ENCODE results near the gene CELSR1.
A peak's percentile ranks its signal among the peaks of the same experiment; 100 is the strongest.
"Not testable (repeated sequence)": the region's sequence is repeated elsewhere in the genome, so short reads cannot be mapped to it uniquely, and the experiment has no call there.

CELSR1 gene

DNA sequence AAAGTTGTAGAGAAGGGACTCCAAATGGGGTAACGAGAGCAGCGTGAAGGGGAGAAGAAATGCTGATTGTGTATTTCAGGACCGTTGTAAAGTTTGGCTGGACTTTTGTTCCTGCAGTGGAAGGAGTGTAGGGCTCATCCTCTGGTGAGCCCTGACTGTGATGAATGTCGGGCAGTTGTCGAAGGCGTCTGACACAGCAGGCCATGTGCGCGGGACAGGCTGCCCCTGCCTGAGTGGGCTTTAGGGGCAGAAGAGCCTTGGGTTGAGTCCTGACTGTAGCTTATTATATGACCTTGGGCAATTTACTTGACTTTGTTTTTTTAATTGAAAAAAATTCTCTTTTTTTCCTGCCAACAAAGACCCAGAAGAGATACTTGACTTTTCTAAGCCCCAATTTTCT lies 198.8 kb downstream of the CELSR1 start:
- DNase-seq, result no peak

DNA sequence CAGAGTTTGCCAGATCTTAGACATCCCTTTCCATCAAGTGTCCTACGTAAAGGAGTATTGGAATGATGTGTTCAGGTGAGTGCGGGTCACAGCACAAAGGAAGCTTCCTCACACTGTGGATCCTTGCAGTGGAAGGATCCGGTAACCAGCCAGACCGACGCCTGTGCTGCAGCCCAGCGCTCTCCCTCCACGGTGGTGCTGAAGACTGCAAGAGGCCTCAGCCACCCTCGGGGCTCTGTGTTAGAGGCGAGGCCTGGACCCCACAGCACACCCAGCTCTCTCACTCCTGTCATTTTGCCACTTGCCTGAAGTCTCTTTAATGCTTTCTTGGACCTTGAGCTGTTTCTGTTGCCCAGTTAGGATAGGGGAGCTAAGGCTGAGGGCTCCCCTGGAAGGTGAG lies 199.6 kb downstream of the CELSR1 start:
- no peak for DNase-seq

DNA sequence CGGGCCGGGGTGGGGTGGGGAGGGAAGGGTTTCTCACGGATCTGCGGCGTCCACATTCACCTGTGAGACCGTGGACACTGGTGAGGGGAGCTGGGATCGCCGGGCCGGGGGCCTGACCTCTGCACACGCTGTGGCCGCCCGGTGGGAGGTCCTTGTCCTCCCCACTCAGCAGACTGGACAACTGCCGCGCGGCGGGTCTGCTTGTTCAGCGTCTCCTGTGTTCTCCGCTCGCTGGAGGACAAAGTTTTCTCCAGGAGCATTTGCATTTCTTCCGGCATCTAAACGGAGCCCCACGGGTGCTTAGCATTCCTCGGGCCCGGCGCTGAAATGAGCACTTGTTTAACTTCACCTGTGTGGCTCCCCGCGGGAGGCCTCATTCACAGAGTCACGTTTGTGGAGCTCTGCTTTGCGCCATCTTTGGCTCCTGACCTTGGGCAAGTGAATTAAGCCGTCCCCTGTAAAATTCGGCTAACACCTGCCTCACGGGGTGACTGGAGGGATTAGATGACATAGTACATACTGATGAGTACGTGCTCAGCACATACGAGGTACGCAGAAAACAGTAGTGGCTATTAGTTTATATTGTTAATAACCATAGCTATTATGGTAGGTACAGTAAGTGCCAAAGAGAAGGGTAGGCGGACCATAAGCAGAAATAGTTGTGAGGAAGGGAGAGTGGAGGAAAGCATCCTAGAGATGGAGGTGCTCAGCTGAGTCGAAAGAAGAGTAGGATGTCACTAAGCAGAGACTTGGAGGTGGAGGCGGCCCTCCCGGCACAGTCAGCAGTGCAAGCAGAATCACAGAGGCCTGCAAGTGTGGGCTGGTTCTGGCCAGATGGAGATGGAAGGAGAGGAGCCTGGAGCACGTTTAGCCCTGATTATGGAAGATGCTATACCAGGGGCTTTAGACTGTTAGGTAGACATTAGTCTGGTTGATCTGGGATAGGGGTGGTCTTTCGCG lies 201.0 kb downstream of the CELSR1 start:
- no peak for DNase-seq

DNA sequence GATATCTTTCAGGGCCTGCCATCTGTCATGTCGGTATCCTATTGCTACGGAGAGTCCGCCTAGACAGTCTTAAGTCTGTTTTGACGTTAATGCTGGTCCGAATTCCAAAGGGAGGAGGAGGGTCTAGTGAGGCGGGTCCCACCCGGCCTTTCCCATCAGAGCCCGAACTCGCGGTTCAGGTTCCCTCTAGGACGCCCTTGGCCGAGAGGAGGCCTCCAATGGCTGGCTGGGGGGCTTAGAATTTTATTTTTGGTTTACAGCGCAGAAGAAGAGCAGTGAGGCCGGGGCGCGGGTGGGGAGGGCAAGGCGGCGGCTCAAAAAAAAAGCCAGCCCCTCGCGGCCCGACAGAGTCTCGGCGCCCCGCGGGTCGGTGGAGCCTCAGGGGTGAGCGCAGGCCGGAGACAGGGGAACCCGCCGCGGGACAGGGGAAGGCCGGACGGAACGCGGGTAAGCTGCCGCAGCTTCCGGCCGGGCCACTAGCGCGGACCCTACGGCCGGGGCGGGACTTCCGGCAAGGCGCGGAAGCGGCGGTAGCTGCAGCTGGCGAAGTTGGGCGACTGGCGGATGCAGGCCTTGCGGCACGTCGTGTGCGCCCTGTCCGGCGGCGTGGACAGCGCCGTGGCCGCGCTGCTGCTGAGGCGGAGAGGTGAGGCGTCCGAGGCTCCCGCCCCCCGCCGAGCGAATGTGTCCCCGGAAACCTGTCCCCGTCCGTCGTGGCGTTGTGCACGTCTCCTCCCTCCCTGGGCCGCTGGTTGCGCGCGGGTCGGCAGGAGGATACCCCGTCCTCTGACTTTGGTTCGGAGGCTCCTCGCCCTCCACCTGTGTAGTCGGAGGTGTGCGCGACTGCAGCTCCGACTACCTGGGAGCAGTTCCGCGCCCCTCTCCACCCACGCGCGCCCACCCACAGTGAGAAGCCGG lies 202.0 kb downstream of the CELSR1 start, which contains the start of gene TRMU:
TRMU (plus strand) TSS at position 514 of the 918 bp plus-strand sequence; CDS start at position 565, 51 bp downstream.
- DNase-seq, result peak; percentile 40

DNA sequence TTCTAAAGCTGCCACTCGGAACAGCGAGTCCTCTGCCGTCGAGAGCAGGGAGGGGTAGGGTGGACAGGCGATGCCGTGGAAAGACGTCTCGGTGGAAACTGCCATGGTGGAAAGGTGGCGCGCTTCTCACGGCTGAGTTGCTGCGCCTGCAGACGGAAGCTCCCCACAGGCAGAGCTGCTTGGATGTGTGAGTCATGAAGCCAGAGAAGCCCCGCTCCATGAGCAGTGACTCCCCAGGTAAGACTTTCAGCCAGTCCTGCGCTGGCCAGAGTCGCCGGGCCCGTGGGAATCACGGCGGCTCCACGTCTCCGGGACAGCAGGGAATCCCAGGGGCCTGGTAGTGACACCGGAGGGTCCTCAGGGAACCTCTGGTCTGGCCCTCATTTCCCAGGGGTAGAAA lies 205.9 kb downstream of the CELSR1 start:
- no peak for DNase-seq

DNA sequence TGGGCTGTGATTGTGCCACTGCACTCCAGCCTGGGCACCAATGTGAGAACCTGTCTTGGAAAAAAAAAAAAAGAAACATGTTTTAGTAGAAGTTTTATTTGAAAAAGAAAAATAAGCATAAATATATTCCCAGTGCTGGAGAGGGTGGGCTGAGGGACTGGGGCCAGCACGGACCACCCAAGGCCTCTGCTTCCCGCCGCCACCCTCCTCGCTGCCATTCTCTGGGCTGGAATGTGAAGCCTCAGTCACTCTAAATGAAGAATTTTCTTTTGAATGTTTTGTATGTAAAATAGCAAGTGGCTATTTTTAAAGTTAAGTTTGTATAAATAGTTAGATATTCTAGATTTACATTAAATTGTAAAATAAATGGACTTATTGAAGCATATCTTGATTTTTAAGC lies 207.0 kb downstream of the CELSR1 start:
- no peak for DNase-seq

DNA sequence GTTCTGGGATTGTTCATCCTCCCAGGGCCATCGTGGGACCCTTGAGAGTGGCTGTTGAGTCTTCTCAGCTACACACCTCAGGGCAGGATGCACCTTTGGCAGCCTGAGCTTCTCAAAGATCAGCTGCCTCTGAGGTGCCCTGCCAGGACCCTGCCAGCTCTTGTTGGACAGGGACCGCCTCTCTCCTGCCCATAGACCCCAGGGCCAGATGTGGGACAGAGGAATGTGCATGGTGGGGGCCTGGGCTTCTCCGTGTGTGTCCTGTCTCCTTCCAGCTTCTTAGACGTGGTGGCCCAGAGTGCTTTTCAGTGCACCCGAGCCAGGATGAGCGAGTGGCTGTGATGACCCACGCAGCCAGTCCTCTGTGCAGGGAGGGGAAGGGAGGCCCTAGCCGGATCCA lies 207.8 kb downstream of the CELSR1 start:
- no peak for DNase-seq

DNA sequence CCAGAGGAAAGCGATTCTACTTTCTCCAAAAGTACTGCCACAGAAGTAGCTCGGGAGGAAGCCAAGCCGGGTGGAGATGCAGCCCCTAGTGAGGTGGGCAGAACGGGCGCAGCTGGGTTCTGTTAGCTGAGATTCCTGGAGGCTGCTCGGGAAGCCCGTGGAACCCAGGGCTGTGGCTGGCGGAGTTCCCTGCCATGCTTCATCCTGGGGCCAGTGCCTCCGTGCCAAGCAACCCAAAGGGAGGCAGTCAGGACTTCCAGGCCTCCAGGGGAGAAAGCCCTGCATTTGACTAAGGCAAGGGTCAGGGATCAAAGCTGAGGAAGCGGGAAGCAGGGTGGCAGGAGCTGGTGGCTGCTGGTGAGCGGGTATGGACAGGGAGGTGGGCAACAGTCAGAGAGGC lies 208.6 kb downstream of the CELSR1 start:
- no peak for DNase-seq

DNA sequence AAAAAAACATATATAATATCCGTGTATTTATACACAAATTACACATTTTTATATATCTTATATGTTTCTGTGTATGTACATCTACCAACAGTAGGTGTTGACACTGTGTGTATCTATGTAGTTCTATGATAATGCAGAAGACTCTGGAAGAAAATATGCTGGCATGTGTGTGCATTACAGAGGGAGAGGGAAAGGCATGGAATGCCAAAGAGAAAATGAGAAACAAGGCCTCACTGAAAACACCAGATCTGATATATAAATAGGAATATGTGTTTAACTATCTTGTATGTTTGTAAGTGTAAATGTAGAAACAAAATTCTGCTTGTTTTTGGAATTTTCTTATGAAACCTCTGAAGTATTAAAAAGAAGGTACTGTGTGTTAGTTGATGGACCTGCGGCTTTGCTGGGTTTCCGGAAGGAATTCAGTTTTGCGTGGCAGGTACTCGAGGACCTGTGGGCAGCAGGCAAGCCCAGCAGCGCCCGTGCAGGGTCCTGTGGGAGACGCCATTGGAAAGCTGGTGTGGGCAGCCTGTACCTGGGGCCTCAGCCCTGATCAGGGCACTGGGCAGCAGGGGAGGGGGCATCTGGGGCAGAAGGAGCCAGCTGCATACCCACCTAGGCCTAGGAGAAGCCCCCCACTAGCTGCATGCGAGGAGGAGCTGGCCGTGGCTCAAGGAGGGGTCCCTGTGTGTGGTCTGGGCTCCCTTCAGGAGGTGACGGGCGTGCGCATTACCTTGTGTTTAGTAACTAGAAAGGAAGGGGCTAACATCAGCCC lies 209.5 kb downstream of the CELSR1 start:
- DNase-seq, result no peak

DNA sequence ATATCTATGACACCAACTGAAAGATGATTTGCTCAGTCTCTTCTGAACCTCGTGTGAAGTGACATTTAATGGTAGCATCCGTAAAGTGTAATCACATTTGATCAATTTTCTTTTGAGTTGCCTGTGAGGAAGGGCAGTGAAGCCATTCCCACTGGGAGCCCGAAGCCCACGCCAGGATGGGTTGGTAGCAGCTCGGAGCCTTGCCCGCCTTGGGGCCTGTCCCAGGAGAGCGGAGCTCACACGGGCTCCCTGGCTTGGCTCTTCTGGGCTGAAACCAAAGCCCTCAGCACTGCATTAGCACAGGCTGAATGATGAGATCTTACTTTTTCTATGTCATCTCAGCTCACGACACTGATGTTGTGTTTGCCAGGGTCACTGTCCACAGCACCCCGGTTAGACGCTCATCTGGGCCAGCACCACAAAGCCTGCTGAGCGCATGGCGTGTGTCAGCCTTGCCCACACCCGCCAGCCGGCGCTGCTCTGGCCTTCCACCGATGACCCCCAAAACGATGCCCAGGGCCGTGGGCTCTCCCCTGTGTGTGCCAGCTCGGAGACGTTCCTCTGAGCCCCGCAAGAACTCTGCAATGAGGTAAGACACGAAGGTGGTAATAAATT lies 211.2 kb downstream of the CELSR1 start:
- DNase-seq, result no peak

DNA sequence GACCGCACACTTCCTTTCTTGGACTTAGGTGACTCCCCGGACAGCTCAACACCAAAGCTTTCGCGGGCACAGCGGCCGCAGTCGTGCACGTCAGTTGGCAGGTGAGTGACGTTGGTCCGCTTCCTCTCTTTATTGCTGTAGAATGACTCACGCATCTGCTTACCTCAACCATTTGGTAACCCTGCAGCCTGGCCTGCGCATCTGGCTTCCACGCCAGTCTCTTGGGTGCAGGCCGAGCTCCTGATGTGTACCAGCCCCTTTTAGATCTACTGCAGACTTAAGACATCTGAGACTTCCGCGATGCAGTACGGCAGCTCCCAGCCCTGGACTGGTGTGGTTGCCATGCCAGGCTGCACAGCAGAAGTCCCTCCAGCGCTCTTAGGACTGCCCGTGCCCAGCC lies 214.3 kb downstream of the CELSR1 start:
- DNase-seq, result no peak

DNA sequence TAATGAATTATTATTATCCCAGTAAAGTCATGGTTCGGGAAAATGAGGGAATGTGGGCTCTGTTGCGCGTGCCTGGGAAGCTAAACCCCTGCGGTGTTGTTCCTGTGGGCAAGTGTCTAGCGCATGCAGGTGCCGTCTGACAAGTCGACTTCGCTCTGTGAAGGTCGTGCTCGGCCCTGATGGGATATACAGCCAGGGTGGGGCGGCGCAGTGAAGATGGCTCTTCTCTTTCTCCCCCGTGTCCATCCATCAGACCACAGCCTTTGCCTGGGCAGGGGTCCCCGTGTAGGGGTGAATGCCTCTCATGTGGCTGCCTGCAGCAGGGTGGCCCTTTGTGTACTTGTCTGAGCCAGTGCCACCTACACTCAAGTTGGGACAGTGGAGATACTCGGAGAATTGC lies 214.7 kb downstream of the CELSR1 start:
- no peak for DNase-seq

DNA sequence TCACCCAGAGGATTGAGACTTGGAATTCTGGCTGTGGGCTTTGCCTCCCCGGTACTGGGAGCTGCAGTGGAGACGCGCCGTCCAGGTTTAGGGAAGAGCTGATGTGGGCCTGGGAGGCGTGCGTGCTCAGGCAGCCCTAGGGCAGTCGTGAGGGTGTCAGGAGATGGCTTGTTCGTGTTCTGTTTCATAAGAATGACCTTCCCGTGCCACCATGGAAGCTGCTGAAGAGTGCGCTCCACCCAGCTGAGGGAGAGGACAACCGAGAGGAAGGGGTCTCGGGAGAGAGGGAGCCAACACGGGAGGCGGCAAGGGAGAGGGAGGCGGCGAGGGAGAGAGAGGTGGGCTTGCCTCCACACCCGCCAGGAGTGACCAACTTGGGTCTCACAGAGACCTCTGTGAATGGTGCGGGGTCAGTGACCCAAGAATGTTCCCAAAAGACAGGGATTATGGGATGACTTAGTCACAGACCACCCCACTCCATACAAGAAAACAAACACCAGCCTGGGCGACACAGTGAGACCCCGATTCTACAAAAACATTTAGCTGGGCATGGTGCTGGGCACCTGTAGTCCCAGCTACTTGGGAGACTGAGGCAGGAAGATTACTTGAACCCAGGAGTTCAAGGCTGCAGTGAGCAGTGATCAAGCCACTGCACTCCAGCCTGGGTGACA lies 216.6 kb downstream of the CELSR1 start:
- no peak for DNase-seq

DNA sequence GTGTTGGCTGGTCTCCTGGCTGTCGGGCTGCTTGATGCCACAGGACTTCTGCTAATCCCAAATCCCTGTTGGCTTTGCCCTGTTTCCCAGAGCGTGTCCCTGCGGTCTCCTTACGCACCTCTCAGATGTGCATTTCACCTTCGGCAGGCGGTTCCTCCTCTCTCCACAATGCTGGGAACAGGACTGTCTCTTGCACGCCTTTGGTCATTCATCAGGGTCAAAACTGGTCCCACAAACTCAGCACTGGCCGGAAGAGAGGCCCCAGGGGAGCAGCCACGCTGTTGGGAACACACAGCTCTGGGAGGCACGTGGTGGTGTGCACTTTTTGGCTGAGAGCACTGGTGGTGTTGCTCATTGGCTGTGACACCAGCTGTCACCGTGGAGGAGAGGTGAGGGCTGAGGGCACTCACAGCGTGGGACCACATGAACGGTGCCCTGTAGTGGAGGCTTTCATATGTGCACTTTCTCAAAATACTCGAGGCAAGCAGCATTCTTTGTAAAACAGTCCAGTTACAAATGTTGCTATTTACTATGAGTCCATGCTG lies 217.2 kb downstream of the CELSR1 start:
- no peak for DNase-seq

DNA sequence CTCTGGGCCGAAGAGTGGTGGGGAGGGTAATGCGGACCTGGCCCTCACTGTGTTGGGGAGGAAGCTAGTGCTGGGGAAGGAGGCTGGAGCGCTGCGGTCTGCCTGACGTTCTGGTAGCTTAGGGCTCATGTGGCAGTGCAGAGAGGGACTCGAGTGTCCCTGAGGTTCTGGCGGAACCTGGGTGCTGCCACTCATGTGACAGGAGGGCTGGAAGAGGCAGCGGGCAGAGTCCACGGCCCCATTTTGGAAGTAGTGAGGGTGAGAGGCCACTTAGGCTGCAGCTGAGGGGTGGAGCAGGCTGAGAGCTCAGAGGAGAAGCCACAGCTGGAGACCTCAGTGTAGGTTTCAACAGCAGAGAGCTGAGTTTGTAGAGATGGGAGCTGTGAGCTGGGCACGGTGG lies 218.1 kb downstream of the CELSR1 start:
- DNase-seq, result no peak

DNA sequence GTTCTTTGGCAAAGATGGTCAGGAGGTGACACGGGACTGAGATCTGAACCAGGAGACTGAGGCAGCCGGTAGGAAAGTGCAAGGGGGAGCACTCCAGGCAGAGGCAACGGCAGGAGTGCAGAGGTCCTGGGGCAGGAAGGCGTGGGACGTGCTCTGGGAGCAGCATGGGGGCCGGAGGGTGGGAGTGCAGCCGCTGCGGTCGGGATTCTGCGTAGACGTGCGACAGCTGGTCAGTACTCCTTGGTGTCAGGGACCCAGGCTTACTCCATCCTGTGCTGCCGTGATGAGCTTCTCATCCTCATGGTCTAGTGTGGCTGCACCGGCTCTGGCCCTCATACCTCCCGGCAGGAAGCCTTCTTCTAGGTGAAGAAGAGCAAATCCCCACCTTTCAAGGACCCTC lies 218.8 kb downstream of the CELSR1 start:
- no peak for DNase-seq

DNA sequence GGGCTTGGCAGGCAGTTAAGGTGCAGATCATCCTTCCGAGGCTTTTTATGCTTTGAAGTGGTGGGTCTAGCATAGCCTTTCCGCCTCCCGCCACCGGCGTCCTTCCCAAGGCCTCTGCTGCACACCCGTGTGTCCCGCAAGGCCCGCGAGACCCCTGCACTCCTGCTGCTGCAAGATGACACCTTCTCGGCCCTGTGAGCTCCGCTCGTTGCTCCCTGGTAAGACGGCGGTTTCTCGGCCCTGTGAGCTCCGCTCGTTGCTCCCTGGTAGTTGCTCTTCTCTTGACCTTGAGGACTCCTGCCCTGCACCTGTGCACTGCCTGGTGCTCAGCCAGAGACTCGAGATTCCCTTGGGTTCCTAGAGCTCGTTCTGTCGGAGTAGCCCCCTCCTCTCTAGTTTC lies 219.8 kb downstream of the CELSR1 start:
- DNase-seq, result no peak

DNA sequence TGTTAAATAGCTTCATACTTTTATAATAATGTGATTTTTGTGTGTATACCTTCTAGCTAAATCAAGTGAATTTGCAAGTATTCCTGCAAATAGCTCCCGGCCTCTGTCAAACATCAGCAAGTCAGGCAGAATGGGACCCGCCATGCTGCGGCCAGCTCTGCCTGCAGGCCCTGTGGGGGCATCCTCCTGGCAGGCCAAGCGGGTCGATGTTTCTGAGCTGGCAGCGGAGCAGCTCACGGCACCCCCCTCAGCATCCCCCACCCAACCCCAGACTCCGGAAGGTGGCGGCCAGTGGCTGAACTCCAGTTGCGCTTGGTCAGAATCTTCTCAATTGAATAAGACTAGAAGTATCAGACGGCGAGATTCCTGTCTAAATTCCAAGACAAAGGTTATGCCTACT lies 221.4 kb downstream of the CELSR1 start:
- DNase-seq, result no peak

DNA sequence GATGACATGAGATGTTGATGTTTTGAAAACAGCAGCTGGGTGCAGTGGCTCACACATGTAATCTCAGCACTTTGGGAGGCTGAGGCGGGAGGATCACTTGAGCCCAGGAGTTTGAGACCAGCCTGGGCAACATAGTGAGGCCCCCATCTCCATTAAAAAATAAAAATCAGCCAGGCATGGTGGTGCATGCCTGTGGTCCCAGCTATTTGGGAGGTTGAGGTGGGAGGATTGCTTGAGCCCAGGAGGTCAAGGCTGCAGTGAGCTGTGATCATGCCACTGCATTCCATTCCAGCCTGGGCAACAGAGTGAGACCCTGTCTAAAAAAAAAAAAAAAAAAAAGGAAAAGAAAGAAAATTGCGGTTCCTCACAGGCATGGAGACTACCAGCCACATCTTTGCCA lies 224.6 kb downstream of the CELSR1 start:
- DNase-seq, result not testable (repeated sequence)

DNA sequence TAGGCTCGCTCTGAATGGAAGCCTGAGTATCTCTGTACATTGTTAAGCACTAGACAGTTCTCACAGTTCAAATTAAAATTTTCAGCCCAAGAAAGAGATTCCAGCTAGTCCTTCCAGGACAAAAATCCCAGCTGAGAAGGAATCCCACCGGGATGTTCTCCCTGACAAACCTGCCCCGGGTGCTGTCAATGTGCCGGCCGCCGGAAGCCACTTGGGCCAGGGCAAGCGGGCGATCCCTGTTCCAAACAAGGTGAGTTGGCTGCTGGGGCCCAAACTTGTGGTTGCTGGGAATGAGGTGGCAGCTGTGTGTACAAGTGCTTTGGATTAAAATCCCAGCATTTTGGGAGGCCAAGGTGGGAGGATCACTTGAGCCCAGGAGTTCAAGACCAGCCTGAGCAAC lies 225.4 kb downstream of the CELSR1 start:
- DNase-seq, result no peak

Data from NCI-H2107 (cell line).